H1 (cell line): ENCODE measurements around the gene FAM107A.

Experiments used
- EZH2 ChIP-seq: fragments of 200-600 bp; sonication (generic); IDR thresholded peaks from 2 replicates; pipeline ENCODE4 v1.7.1; 2012; ENCODE audit warnings: low read depth, mild to moderate bottlenecking, moderate library complexity, low read length, inconsistent platforms; ENCODE audit not compliant: severe bottlenecking
- POLR2AphosphoS5 ChIP-seq: IDR thresholded peaks from 2 replicates; pipeline ENCODE4 v1.6.1; 2011; ENCODE audit warnings: low read depth, low read length
- TCF12 ChIP-seq: IDR thresholded peaks from 2 replicates; pipeline ENCODE4 v1.6.1; 2011; ENCODE audit warnings: low read depth, mild to moderate bottlenecking, low read length
- YY1 ChIP-seq: IDR thresholded peaks from 2 replicates; pipeline ENCODE4 v1.6.1; 2011; ENCODE audit warnings: low read depth, mild to moderate bottlenecking, low read length
- TF ChIP-seq, protein P1 (sequence below): IDR thresholded peaks from 2 replicates; pipeline ENCODE4 v1.6.1; 2011; ENCODE audit warnings: low read length, improper control_type of control experiment
- TF ChIP-seq, protein P2 (sequence below), 3 experiments: IDR thresholded peaks; 1 replicate in 2 of 3; 2 replicates in 1 of 3; pipeline versions ENCODE4 v1.5.1 to v1.6.1; 2011; ENCODE audit warnings: low read length in 3 of 3, mild to moderate bottlenecking in 3 of 3, inconsistent platforms in 2 of 3, low read depth in 1 of 3, moderate library complexity in 1 of 3; ENCODE audit not compliant: insufficient read depth in 1 of 3; ENCODE audit errors: control extremely low read depth in 1 of 3

DNA sequence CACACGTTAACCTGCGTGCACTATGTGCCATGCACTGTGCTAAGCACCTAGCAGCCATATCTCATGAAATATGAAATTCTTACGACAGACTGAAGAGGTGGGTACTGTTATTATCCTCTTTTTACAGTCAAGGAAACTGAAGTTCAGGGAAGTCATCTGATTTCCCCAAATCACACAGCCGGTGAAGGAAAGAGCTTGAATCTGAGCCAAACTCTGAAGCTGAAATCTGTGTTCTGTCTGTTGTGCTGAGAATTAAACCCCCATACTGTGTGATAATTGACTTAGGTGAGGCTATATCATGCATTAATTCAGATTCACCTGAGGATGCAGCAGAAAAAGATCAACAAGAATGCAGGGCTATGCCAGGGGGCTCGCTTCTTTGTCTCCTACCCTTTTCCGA lies 475 bp downstream of the FAM107A start:
- TF ChIP-seq POLR2AphosphoS5 (no peak), YY1 (no peak), TCF12 (no peak), EZH2 (no peak)
- TF ChIP-seq, protein P1, sequence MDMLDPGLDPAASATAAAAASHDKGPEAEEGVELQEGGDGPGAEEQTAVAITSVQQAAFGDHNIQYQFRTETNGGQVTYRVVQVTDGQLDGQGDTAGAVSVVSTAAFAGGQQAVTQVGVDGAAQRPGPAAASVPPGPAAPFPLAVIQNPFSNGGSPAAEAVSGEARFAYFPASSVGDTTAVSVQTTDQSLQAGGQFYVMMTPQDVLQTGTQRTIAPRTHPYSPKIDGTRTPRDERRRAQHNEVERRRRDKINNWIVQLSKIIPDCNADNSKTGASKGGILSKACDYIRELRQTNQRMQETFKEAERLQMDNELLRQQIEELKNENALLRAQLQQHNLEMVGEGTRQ: no peak
- TF ChIP-seq, protein P2, sequence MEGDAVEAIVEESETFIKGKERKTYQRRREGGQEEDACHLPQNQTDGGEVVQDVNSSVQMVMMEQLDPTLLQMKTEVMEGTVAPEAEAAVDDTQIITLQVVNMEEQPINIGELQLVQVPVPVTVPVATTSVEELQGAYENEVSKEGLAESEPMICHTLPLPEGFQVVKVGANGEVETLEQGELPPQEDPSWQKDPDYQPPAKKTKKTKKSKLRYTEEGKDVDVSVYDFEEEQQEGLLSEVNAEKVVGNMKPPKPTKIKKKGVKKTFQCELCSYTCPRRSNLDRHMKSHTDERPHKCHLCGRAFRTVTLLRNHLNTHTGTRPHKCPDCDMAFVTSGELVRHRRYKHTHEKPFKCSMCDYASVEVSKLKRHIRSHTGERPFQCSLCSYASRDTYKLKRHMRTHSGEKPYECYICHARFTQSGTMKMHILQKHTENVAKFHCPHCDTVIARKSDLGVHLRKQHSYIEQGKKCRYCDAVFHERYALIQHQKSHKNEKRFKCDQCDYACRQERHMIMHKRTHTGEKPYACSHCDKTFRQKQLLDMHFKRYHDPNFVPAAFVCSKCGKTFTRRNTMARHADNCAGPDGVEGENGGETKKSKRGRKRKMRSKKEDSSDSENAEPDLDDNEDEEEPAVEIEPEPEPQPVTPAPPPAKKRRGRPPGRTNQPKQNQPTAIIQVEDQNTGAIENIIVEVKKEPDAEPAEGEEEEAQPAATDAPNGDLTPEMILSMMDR (IDR thresholded peaks at IDR 0.05; ENCODE audit: control extremely low read depth in 1 of 3, insufficient read depth in 1 of 3, low read depth in 1 of 3, low read length in 3 of 3): no peak
